Keratinocyte (primary cell): ENCODE data around the gene DENND1A. TPM values are rescaled to one million over a fixed set of nuclear protein-coding genes. Genes with fewer than 3 reads are reported as not detected.

Experiments
- DNase-seq: peaks from one replicate; pipeline ENCODE4 v3.0.0-alpha.2; 2011; ENCODE audit warnings: low read depth, missing footprints, low spot score
- FAIRE-seq: peaks from 2 replicates; lab custom pipeline; 2011; peaks lifted over from hg19 to GRCh38; lab: Jason Lieb, UNC
- H2AFZ ChIP-seq: 2 replicates; pipeline ENCODE4 v1.6.0; 2012; ENCODE audit warnings: low read length, control low read depth, inconsistent platforms; ENCODE audit not compliant: control insufficient read depth
- H3K27ac ChIP-seq: 2 replicates; pipeline ENCODE4 v1.5.1; 2011; ENCODE audit warnings: low read length; ENCODE audit not compliant: control insufficient read depth, insufficient read depth
- H3K27me3 ChIP-seq: 3 replicates; pipeline ENCODE4 v1.6.0; 2011; ENCODE audit warnings: low read length; ENCODE audit not compliant: control insufficient read depth, insufficient read depth; ENCODE audit errors: extremely low read depth
- H3K36me3 ChIP-seq, 2 experiments: 2 replicates in 1 of 2; 3 replicates in 1 of 2; pipeline ENCODE4 v1.5.1; 2011; ENCODE audit warnings: low read length in 2 of 2, mild to moderate bottlenecking in 1 of 2; ENCODE audit not compliant: control insufficient read depth in 2 of 2, insufficient read depth in 2 of 2; ENCODE audit errors: extremely low read depth in 1 of 2
- H3K4me1 ChIP-seq: 3 replicates; pipeline ENCODE4 v1.5.1; 2011; ENCODE audit warnings: low read length; ENCODE audit not compliant: control insufficient read depth, insufficient read depth; ENCODE audit errors: extremely low read depth
- H3K4me2 ChIP-seq: 3 replicates; pipeline ENCODE4 v1.6.0; 2011; ENCODE audit warnings: low read depth, low read length; ENCODE audit not compliant: control insufficient read depth, insufficient read depth; ENCODE audit errors: extremely low read depth
- H3K4me3 ChIP-seq, 3 experiments: fragments of 200-600 bp in 1 of 3; sonication (generic) in 1 of 3; 2 replicates in 2 of 3; 3 replicates in 1 of 3; pipeline ENCODE4 v1.5.1; 2011 to 2016; ENCODE audit warnings: low read length in 3 of 3, mild to moderate bottlenecking in 3 of 3, control low read depth in 2 of 3, inconsistent platforms in 1 of 3, low read depth in 1 of 3, mixed read lengths in 1 of 3, mixed run types in 1 of 3, moderate library complexity in 1 of 3; ENCODE audit not compliant: control insufficient read depth in 2 of 3, insufficient read depth in 2 of 3; ENCODE audit errors: extremely low read depth in 1 of 3
- H3K79me2 ChIP-seq: 2 replicates; pipeline ENCODE4 v1.6.0; 2012; ENCODE audit warnings: low read length; ENCODE audit not compliant: control insufficient read depth, insufficient read depth
- H3K9ac ChIP-seq: 3 replicates; pipeline ENCODE4 v1.6.0; 2011; ENCODE audit warnings: low read length; ENCODE audit not compliant: control insufficient read depth, insufficient read depth; ENCODE audit errors: extremely low read depth
- H3K9me1 ChIP-seq: 3 replicates; pipeline ENCODE4 v1.6.0; 2011; ENCODE audit warnings: low read length; ENCODE audit not compliant: control insufficient read depth, insufficient read depth; ENCODE audit errors: extremely low read depth
- H3K9me3 ChIP-seq: 2 replicates; pipeline ENCODE4 v1.5.1; 2012; ENCODE audit warnings: low read depth, low read length; ENCODE audit not compliant: control insufficient read depth
- H4K20me1 ChIP-seq: 3 replicates; pipeline ENCODE4 v1.6.0; 2011; ENCODE audit warnings: low read length; ENCODE audit not compliant: control insufficient read depth, insufficient read depth; ENCODE audit errors: extremely low read depth
- EZH2 ChIP-seq: IDR thresholded peaks from one replicate; pipeline ENCODE4 v1.6.1; 2012; ENCODE audit warnings: inconsistent platforms, mild to moderate bottlenecking, low read length, moderate library complexity
- dilution Hi-C: fragments of 300-500 bp; cut with MboI; formaldehyde crosslinking; loops from one replicate; pipeline ENCODE4 v1.7.0; 2020; ENCODE audit warnings: low sequenced_read_pairs; ENCODE audit not compliant: extremely low pct_ligation_motif_present
- polyA plus RNA-seq, 5 experiments: library from polyadenylated mRNA; depleted of rRNA in 3 of 5; stranded (reverse) in 3 of 5; stranded (forward) in 1 of 5; unstranded in 1 of 5; fragments of >200 nt; gene quantifications; 1 replicate in 1 of 5; 2 replicates in 3 of 5; 3 replicates in 1 of 5; pipeline versions ENCODE4 v1.2.1 to v1.2.3, GENCODE V29; 2011 to 2012; ENCODE audit warnings: missing spikeins in 2 of 5, low read depth in 1 of 5, low replicate concordance in 1 of 5
- TF ChIP-seq, protein P1 (sequence below), 3 experiments: IDR thresholded peaks in 1 of 3; conservative IDR thresholded peaks in 1 of 3; optimal IDR thresholded peaks in 1 of 3; 2 replicates in 2 of 3; 3 replicates in 1 of 3; pipeline versions ENCODE3 to v1.5.1; 2011; ENCODE audit warnings: low read length in 3 of 3, mild to moderate bottlenecking in 3 of 3, moderate library complexity in 2 of 3, control low read depth in 1 of 3, inconsistent platforms in 1 of 3; ENCODE audit not compliant: insufficient read depth in 2 of 3; ENCODE audit errors: extremely low read depth in 1 of 3

The DENND1A gene
- polyA plus RNA-seq, 1 donor (not counting 4 experiments of a cell fraction or from before 2014, with no cell fraction given): 13.0 TPM

DNA sequence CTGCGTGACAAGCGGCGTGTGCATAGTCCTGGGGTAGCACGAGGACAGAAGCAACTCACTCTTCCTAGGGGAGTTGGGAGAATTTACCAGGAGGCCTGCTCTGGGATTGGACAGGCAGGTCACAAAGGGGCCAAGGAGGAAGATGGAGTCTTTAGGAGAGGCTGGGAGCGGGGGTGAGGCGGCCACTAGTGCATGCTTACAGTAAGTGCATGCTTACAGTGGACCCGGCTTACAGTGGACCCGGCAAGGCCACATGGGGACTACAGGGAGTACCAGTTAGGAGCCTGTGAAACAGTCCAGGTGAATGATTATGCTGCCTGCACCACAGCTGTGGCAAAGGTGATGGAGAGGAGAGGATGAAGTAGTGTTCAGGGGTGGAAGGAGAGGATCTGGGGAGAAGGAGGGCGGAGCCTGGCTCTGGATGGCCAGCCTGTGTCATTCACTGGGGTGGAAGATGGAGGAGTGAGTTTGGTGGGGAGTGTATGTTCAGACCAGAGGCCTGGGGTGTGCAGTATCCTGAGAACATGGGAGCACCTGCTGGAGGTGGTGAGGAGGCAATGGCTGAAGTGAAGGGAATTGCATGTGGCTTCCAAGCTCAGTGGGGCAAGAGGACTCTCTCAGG is 495.2 kb downstream of the DENND1A start:
- no peaks in the 10 kb centered on the region for H4K20me1 ChIP-seq
- DNase-seq: no peak

DNA sequence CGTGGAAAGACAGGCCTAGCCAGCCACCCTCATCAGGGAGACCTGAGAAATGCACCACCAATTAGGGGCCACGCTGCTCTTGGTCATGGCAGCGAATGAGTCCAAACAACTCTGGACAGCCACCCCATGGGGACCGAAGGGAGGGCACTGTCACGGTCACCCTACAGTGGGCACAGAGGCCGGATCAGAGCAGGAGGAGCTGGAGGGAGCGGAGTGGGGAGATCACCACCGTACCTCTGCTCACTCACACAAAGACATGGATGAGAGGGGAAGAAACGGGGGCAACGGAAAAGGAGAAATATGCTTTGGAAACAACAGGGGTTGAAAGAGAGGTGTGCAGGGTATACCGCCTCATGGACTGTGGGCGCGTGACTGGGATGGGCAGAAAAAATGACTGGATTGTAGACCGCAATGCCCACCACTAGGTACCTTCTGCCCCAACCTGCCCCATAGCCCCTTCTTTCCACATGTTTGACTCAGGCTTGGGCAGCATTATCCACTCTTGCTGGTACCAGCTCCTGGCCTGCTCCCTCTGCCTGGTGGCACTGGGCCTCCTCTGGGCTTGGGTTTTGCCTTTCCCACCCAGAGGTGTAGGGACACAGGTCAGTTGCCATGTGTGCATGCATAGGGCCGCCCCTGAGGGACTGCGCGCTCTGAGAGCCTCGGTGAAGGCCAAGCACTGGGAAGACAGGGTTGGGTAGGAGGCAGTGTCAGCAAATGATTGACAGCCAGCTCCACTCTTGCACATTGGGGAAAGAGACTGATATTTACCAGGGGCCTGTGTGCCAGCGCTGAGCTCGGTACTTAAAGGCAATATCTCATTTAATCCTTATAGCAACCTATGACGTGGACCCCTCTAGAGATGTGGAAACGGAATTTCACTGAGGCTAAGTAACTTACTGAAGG is 497.3 kb downstream of the DENND1A start:
- Histone ChIP-seq H2AFZ (no peak overlapping the region), H3K36me3 (no peaks in the 10 kb centered on the region), H3K27me3 (no peaks in the 10 kb centered on the region), H3K79me2 (no peaks in the 10 kb centered on the region), H3K4me2 (no peak overlapping the region), H3K27ac (no peak overlapping the region), H3K9me1 (no peaks in the 10 kb centered on the region), H3K9ac (no peak overlapping the region), H4K20me1 (no peaks in the 10 kb centered on the region), H3K4me1 (no peaks in the 10 kb centered on the region), H3K9me3 (no peaks in the 10 kb centered on the region), H3K4me3 (no peak overlapping the region)
- DNase-seq: no peak
- no peak for TF ChIP-seq EZH2
- TF ChIP-seq, protein P1, sequence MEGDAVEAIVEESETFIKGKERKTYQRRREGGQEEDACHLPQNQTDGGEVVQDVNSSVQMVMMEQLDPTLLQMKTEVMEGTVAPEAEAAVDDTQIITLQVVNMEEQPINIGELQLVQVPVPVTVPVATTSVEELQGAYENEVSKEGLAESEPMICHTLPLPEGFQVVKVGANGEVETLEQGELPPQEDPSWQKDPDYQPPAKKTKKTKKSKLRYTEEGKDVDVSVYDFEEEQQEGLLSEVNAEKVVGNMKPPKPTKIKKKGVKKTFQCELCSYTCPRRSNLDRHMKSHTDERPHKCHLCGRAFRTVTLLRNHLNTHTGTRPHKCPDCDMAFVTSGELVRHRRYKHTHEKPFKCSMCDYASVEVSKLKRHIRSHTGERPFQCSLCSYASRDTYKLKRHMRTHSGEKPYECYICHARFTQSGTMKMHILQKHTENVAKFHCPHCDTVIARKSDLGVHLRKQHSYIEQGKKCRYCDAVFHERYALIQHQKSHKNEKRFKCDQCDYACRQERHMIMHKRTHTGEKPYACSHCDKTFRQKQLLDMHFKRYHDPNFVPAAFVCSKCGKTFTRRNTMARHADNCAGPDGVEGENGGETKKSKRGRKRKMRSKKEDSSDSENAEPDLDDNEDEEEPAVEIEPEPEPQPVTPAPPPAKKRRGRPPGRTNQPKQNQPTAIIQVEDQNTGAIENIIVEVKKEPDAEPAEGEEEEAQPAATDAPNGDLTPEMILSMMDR (optimal IDR thresholded peaks at IDR 0.05 in 1 of 3, IDR thresholded peaks at IDR 0.05 in 1 of 3, conservative IDR thresholded peaks at IDR 0.05 in 1 of 3; ENCODE audit: extremely low read depth in 1 of 3, insufficient read depth in 2 of 3, low read length in 3 of 3): no peak
- dilution Hi-C loops: no loop called here
- no peak for FAIRE-seq

More for the DNA sequence above, 495.2 kb downstream of the DENND1A start:
- H3K9me1 ChIP-seq: no peaks in the 10 kb centered on the region
- no peak overlapping the region for H3K4me3 ChIP-seq
- H3K79me2 ChIP-seq: no peaks in the 10 kb centered on the region
- H2AFZ ChIP-seq: no peak overlapping the region
- no peaks in the 10 kb centered on the region for H3K4me1 ChIP-seq
- dilution Hi-C loops: no loop called here
- H3K4me2 ChIP-seq: no peak overlapping the region
- no peak for TF ChIP-seq EZH2
- TF ChIP-seq, protein P1 (optimal IDR thresholded peaks at IDR 0.05 in 1 of 3, IDR thresholded peaks at IDR 0.05 in 1 of 3, conservative IDR thresholded peaks at IDR 0.05 in 1 of 3; ENCODE audit: extremely low read depth in 1 of 3, insufficient read depth in 2 of 3, low read length in 3 of 3): peak in 2 of 3 experiments; percentile 11 to 12
- FAIRE-seq: no peak
- H3K27ac ChIP-seq: no peak overlapping the region
- no peaks in the 10 kb centered on the region for H3K27me3 ChIP-seq
- peaks cover 0 to 1% of the 10 kb centered on the region in 2 experiments for H3K36me3 ChIP-seq
- no peaks in the 10 kb centered on the region for H3K9me3 ChIP-seq
- H3K9ac ChIP-seq: no peak overlapping the region
